H1 (cell line): ENCODE measurements around the gene ACTR8. TPM values are rescaled to one million over a fixed set of nuclear protein-coding genes. Genes with fewer than 3 reads are reported as not detected.

Experiments
- CREB1 ChIP-seq: IDR thresholded peaks from 2 replicates; pipeline ENCODE4 v1.6.1; 2012; ENCODE audit warnings: inconsistent platforms
- HDAC6 ChIP-seq: IDR thresholded peaks from one replicate; pipeline ENCODE4 v1.7.1; 2012; ENCODE audit warnings: low read depth, mild to moderate bottlenecking, inconsistent platforms, low read length, moderate library complexity
- JUND ChIP-seq: IDR thresholded peaks from 2 replicates; pipeline ENCODE4 v1.6.1; 2011; ENCODE audit warnings: mild to moderate bottlenecking, improper control_type of control experiment, low read length
- KDM5A ChIP-seq: fragments of 200-600 bp; IDR thresholded peaks from 2 replicates; pipeline ENCODE4 v1.7.1; 2012; ENCODE audit warnings: mild to moderate bottlenecking, low read length, inconsistent platforms, mixed read lengths
- RAD21 ChIP-seq, 2 experiments: IDR thresholded peaks in 1 of 2; conservative IDR thresholded peaks in 1 of 2; 2 replicates each; pipeline ENCODE4 v1.6.1; 2011; ENCODE audit warnings: low read depth in 2 of 2, low read length in 2 of 2, improper control_type of control experiment in 1 of 2, inconsistent platforms in 1 of 2, mild to moderate bottlenecking in 1 of 2, moderate library complexity in 1 of 2
- SP2 ChIP-seq: IDR thresholded peaks from 2 replicates; pipeline ENCODE4 v1.6.1; 2012; ENCODE audit warnings: mild to moderate bottlenecking, low read length, inconsistent platforms
- SUZ12 ChIP-seq: fragments of 200-600 bp; sonication (generic); IDR thresholded peaks from 2 replicates; pipeline ENCODE4 v1.6.1; 2012; ENCODE audit warnings: mild to moderate bottlenecking, inconsistent platforms, low read length, moderate library complexity, mixed read lengths
- polyA plus RNA-seq, 7 experiments: library from polyadenylated mRNA; depleted of rRNA in 3 of 7; stranded (reverse) in 5 of 7; unstranded in 2 of 7; fragments of >200 nt in 5 of 7; fragments of 200-250 nt in 2 of 7; gene quantifications; 1 replicate in 5 of 7; 2 replicates in 1 of 7; 4 replicates in 1 of 7; pipeline versions ENCODE4 v1.2.1 to v1.2.3, GENCODE V29; 2011 to 2013; ENCODE audit warnings: missing spikeins in 2 of 7, mixed read lengths in 2 of 7
- total RNA-seq: library from RNA; stranded (reverse); fragmentation: NEBNext Ultra II Directional; extraction: Animal tissue kit (Norgen Biotek cat#: 25700); gene quantifications from 2 replicates; pipeline ENCODE4 v1.2.1, GENCODE V29; 2021

Gene ACTR8
- total and polyA plus RNA-seq, 2 of the 8 experiments (the other 6 are each of a cell fraction or from before 2014, with no cell fraction given) = 8.3 to 26.9 TPM

- no peak for TF ChIP-seq SUZ12
- TF ChIP-seq JUND = no peak
- TF ChIP-seq CREB1 = no peak
- no peak for TF ChIP-seq KDM5A
- TF ChIP-seq RAD21 (IDR thresholded peaks at IDR 0.05 in 1 of 2, conservative IDR thresholded peaks at IDR 0.05 in 1 of 2; ENCODE audit: low read depth in 2 of 2, low read length in 2 of 2) = peak; percentile 1 to 10; a peak in 1 of 4 replicates
- no peak for TF ChIP-seq SP2
- TF ChIP-seq HDAC6 = no peak
These were observed 40.7 kb downstream of the ACTR8 start (continued) for GRCh38 chr3:53841296-53841695.
